GM21528 (cell line): ENCODE results near the gene SDK1.

Source experiments
- ATAC-seq: cut with Tn5 transposase; IDR thresholded peaks from one replicate; pipeline ENCODE4 v1.9.1; 2021; ENCODE audit warnings: mild to moderate bottlenecking, moderate library complexity; ENCODE audit not compliant: unreplicated experiment, low FRiP score

The SDK1 gene

DNA sequence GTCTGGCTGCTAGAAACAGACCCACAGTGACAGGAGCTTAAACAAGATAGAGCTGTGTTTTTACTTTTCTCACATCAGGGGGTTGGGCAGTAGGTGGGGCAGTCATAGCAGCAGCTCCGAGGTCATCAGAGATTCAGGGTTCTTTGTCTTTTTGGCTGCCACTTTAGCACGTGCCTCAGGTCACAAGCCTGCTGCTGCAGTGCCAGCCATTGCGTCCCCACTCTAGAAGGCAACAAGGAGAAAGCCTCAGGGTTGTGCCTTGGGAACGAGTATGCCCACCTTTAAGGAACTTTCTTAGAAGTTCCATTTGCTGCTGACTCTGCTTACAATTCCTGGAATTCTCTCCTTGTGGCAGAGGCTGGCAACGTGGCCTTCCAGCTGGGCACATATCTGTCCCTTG is 720.4 kb downstream of the SDK1 start:
- ATAC-seq = no peak

DNA sequence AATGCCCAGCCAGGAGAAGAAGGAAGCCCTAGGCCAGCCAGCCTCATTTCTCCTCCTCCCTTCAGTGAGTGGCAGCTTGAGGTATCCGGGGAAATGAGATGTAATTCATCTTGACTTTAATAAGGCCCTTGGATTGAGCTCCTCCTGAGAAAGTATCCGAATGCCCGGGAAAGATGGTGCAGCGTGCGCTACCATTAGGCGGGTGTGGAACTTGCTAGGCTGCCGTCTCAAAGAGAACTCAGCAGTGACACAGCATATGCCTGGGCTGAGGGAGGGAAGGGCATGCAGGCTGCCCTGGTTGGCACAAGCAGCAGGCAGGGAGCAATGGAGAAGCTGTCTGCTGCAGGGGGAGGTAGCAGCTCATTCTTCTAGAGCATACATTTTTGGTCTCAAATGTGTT is 721.2 kb downstream of the SDK1 start:
- no peak for ATAC-seq

DNA sequence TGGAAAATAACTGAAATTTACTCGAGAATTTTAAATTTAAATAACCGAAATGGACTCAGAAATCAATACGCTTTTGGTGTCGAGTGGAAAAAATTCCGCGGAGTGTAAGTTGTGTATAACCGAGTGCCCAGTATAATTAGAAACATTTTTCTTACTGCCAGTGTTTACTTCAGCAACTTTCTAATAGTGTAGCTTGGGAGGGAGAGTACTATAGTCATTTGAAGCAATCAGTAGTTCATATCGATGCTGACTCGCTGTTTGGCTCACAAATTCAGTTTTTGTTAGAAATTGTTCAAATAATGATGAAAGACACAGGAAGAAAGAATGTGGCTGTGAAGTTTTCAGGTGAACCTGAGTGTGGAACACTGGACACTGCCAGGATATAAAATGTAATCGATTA is 722.5 kb downstream of the SDK1 start:
- ATAC-seq = no peak

DNA sequence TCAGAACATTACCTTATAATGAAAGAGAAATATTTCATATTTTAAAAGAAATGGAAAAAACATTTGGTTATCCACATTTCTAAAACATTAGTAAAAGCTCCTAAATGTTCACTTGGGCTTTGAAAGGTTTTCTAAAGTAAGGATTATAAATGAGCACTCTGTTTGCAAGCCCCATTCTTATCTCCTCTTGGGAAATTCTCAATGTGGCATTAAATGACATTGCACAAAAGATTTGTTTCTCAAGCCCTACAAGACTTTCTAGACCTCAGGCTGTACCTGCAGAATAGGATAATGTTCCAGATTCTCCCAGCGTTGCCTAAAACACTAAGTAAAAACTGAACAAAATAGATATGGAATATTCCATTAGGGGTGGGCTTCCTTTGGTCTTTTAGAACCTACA is 723.1 kb downstream of the SDK1 start:
- no peak for ATAC-seq

DNA sequence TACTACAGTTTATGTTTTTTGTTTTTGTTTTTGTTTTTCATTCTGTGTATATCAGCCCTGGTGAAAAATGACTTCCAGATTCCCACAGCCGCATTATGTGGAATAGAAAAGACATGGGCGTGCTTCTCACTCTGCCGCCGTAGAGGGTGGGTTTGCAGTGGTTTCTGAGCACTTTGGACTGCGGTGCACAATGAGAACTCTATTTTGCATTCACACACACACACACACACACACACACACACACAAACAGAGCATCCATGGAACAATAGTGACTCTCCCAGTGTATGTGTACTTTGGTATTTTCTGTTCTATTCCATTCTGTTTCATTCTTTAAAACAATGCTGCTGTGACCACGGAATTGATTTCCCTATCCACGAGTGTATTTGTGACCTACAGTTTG is 723.8 kb downstream of the SDK1 start:
- no peak for ATAC-seq

DNA sequence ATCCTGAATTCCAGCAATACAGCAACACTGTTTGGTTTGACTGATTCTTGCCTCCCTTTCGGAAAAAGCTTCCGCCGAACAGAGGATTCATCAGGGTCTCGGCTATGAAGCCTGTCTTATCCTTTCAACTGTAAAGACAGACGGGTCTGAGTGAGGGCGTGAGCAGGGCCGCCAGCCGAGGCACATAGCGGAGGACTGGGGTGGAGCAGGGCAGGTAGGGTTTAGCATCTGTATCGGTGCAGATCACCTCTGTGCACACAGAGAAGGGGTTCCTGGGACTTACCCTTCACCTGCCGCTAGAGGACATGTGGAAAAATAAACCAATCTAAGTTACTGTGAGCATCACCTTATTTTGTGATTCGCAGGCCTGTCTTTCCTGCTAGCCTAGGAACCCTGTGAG is 724.2 kb downstream of the SDK1 start:
- no peak for ATAC-seq

DNA sequence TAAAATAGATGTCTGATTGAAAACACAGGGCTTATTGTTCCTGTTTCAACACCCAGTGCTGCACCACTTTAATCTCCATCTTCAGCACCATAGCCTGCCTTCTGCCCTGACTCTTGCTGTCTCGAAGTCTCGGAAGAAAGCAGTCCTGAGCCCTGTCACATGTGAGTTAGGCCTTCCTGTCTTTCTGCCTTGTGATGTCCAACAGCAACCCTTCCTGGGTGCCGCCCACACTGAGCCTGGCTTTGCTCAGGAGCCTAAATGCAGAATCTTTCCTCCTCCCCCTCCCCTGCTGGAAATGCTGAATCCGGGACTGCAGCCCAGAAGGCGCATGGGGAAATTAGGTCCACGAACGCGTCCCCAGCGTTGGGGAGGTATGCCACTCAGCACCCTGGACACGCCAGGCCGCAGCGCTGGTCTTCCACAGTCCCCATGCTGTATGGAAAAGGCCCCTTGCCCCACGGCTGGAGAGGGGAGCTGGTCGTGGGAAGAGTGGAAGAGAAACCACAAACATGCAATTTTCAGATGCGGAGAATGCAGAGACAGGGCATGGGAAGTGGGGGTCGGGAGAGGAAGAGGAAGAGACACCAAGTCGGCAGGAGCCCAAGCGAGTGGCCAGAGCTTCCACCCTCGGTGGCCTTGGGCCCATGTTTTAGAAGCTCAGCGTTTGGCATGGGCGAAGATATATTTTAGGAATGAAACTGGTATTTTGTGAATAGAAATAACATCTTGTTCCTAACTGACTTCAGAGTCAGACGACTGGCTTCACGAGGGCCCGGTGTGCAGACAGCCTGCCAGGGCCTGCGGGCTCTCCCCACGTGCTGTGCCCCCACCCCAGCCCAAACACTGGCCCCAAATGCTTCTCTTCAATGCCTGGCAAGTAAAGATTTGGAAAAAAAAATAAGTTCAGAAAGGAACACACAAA is 724.9 kb downstream of the SDK1 start:
- ATAC-seq = no peak

DNA sequence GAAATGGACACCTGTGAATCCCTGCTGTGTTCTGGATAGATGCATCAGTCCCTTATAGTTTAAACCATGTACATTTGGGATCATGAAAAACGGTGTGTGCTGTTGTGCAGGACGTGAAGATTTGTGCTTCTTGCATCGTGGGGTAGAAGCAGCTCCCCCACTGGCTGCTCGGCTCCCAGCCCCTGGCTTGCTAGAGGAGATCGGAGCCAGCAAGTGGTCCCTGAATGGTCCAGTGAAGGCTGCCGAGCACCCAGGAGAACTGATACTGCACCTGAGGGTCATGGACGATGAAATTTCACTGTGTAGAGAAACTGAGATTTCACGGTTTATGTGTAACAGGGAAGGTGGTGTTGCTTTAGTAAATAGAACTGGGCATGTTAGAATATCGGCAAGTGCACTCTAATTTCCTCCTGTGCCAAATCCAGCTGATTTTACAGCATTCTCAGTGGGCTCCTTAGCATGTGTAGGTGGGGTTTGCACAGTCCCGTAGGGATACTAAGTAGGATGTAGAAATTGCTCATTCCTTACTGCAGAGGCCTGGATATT is 726.0 kb downstream of the SDK1 start:
- no peak for ATAC-seq

DNA sequence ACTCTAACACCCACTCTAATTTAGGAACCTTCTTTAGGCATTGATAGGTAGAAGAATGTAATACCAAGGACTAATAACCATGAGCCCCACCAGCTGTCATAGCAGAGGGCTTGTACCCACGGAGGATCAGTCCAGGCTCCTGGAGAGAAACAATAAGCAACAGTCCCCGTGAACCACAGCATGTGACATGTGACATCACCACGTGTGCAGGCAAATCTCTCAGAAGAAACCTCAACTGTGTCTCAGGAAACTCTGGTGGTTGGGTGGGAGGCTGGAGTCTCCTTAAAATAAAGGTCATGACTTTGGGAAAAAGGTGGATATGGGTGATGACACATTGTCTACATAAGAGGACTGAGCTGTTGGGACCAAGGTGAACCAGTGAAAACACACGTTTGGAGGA is 727.2 kb downstream of the SDK1 start:
- no peak for ATAC-seq

DNA sequence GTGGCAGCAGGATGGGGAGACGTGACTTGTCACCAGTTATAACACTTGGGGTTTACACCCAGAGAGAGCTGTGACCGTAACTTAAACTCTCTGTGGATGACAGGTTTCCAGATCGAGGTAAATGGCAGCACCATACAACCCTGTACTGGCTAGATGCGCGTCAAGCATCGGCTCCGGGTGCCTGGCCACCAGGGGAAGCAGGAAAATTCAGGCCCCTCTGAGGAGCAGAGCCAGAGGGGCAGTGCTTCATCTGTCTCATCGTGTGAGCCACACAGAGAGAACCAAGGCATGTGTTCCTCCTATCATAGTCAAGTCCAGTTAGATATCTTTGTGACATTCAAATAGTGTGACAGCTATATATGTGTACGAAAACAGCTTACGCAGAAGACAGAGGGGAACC is 728.9 kb downstream of the SDK1 start:
- no peak for ATAC-seq

DNA sequence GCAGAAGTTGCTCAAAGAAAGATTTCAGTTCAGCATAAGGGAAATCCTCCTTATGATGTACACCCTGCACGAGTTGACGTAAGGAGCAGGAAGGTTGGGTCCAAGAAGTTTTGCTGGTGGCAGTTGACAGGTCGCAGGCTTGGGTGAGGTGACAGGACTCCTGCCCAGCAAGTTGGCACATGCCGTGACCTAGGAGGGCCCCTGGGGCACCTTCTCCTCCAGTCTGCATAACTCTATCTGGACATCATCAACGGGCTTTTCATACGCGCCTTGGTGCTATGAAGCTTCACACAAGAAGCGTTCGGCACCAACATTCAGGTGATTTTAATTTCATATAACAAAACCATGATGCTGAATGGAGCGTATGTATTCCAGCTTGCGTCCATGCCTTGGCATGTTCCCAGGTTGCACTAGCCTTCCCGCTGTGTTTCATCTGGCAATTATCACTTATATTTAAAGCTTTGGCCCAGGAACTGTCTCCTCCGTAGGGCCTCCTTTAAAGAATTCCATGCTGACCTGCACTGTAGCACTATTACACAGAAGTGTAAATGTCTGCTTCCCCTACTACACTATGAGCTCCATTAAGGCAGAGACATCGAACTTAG is 729.4 kb downstream of the SDK1 start:
- no peak for ATAC-seq

DNA sequence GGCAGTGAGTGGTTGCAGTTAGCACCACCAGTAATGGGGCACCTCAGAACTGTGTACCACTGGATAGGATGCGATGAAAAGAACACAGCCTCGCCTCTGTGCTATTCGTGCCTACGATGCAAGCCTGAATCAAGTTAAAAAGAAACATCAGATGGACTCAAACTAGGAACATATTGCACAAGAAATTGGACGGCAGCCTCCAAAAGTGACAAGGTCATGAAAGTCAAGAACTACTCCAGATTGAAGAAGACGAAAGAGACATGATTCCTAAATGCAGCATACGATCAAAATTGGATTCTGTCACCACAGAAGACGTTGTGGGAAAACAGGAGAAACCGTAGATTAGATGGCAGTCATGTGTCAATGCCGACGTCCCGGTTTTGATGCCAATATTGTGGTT is 732.9 kb downstream of the SDK1 start:
- ATAC-seq = no peak

DNA sequence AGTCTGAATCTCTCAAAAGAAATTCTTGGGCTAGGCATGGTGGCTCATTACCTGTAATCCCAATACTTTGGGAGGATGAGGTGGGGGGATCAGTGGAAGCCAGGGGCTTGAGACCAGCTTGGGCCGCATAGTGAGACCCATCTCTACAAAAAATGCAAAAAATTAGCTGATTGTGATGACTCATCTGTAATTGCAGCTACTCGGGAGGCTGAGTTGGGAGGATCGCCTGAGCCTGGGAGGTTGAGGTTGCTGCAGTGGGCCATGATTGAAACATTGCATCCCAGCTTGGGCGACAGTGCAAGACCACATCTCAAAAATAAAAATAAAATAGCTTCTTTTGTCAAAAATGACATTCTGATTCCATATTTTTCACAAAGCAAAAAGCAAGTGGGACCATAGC is 736.3 kb downstream of the SDK1 start:
- no peak for ATAC-seq

DNA sequence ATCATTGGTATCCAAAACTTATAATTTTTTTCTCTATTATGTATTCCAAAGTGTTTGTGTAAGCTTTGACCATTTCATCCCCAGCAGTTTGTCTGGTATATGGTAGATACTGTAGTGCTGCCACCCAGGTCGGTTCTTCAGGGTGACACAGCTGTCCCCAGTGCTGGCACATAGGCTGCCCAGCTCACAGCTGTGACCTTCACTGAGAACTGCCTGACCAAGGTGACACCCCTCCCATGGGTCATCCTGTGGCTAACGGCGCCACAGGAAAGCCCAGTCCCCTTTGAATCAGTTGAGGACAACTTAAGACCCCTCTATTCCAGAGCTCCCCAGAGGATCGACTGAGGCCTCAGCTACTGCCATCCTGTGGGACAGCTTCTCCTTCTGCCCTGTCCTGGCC is 736.8 kb downstream of the SDK1 start:
- no peak for ATAC-seq

DNA sequence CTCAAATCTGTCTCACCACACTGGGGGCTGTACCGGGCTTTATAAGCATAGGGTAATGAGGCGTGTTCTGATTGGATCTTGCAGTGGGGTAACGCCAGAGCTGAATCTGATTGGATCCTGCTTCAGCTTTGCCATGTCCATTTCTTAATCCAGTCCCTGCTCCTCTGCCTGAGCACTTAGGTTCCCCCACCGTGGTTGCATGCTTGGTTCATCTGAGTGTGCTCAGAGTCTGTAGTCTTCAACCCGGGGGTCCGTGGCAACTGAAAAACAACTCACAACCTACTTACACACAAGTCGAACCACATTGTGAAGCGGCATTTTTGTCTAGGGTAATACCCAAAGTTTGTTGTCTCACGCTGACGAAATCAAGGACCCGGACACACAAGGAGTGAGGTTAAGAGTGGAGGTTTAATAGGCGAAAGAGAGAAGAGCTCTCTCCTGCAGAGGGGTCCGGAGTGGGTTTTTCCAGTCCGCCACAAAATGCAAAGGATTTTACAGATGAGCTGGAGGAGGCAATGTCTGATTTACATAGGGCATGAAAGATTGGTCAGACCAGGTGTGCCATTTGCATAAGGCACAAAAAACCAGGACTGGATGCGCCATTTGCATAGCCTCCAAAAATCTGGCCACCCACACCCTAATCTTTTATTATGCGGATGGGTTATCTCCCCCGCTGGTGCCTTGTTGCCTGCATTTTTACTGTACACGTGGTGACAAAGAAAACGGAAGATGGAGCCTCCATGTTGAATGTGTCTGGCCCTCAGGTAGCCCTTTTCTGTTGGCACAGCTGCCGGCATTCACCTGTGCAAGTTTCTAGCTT is 739.3 kb downstream of the SDK1 start:
- ATAC-seq = no peak

DNA sequence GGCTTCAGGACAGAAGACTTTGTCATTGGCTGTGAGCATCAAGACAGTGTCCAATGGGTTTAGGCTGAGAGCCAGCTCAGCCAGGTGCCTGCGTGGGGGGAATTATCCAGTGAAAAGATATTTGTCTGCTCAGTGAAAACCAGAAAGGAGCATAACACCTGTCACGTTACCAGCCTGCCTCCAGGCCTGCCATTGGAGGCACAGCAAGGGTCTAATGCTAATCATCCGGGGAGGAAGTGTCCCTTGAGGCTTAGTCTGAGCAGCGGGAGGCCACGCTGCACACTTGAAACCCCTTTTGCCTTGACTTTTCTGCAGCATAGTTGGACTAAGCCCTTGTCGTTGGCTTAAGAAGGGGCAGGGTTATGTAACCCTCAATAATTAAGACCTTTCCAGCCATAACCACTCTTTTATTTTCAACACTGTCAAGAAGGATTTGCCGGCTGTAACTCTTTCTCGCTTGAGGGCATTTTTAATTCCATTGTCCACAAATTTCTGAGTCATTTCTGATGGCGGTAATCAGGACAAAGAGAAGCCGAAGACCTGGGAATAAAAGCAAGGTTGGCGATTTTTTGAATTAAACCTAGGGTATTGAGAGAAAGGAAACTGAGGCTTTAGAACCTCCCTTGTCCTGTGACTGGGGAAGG is 741.5 kb downstream of the SDK1 start:
- ATAC-seq = no peak

DNA sequence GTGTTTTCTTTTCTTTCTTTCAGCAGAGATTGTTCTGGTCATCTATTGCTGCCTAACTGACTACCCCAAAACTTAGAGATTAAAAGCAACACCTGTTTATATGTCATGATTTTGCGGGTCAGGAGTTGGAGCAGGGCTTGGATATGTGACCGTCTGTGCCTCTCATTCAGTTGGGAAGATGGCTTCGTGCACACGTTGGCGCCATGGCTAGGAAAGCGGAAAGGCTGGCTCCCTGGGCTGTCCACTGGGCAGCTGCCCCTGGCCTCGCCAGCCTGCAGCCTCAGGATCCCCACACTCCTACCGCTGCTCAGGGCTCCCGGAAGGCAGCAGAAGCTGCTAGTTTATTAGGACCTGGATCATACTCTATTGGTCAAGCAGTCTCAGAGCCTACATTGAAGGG is 742.9 kb downstream of the SDK1 start:
- ATAC-seq = no peak

DNA sequence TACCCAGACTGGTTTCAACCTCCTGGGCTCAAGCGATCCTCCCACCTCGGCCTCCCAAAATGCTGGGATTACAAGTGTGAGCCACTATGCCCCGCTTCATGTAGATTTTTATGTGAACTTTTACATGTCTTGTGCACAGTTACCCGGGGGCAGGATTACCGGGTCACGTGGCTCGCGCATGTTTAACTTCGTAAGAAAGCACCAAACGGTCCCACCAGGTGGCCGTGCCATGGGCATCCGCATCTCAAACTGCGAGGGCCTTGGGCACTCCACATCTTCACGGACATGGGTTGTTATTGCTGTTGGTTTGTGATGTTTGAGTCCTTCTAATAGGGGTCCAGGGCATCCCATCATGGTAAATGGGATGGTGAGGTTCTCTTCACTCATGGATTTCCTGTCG is 744.4 kb downstream of the SDK1 start:
- no peak for ATAC-seq

DNA sequence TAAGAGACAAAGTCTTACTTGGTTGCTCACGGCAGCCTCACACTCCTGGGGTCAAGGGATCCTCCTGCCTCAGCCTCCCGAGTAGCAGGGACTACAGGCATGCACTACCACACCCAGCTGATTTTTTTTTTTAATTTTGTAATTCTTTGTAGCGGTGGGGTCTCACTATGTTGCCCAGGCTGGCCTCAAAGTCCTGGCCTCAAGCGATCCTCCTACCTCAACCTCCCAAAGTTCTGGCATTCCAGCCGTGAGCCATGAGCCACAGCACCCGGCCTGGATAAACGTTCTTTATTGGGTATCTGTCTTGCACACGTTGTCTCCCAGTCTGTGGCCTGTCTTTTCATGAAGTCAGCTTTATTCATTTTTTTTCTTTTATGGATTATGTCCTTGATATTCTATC is 744.9 kb downstream of the SDK1 start:
- ATAC-seq = no peak

DNA sequence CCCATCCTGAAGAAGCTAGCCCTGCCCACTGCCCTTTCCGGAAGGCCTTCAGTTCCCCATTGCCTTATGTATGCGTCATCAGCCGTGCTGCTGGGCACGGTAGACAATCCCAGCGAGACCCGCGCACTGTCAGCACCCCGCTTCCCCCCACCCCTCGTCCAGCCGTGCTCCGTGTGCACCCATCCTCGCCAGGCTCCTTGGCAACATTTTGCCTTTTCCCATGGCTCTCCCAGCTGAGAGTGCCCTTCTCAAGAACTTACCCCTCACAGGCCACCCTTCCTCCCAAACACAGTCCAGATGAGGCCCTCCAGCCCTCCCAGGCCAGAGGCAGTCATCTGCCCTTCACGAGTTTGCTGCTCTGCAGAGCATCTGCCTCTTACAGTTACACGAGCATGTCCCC is 747.3 kb downstream of the SDK1 start:
- ATAC-seq = no peak

DNA sequence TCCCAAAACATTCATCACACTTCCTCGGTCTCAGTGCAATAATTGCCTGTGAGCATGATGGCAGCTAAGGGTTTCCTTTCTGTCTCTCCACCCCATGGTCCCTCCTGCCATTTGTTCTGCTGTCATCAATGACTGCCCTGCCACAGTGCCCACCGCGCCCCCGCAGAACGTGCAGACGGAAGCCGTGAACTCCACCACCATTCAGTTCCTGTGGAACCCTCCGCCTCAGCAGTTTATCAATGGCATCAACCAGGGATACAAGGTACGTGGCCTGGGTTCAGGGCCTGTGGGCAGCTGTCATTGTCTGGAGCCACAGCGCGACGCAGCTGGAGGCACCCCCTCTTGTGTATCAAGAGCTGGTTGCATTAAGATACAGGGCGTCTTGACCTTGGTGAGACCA is 748.1 kb downstream of the SDK1 start:
- no peak for ATAC-seq
